SH-SY5Y (cell line): ENCODE measurements around the gene ALG14.

Experiments
- GATA2 ChIP-seq: IDR thresholded peaks from 2 replicates; pipeline ENCODE4 v1.6.1; 2011; ENCODE audit warnings: mild to moderate bottlenecking, low read depth, low read length
- GATA3 ChIP-seq: IDR thresholded peaks from 2 replicates; pipeline ENCODE4 v1.6.1; 2011; ENCODE audit warnings: low read depth, mild to moderate bottlenecking, low read length, moderate library complexity

GRCh38 chr1:95096218-95096841 is 23.6 kb upstream of the ALG14 start:
- no peak for TF ChIP-seq GATA2
- no peak for TF ChIP-seq GATA3
